HFF-Myc (cell line): Measurements from ENCODE around the gene ZNF467.

ENCODE experiments used
- DNase-seq: peaks from one replicate; pipeline ENCODE4 v3.0.0-alpha.2; 2011; ENCODE audit warnings: low read depth; ENCODE audit errors: extremely low read depth
- H3K4me3 ChIP-seq: replicated peaks from 2 replicates; pipeline ENCODE4 v1.5.1; 2011; ENCODE audit warnings: low read depth, mild to moderate bottlenecking, control low read depth, low read length
- TF ChIP-seq, protein P1 (sequence below): IDR thresholded peaks from 2 replicates; pipeline ENCODE4 v1.5.1; 2012; ENCODE audit warnings: mild to moderate bottlenecking, low read depth, low read length, control low read depth; ENCODE audit errors: missing control alignments

Gene ZNF467

GRCh38 chr7:149793261-149793660 lies 19.9 kb upstream of the ZNF467 start:
- H3K4me3 ChIP-seq: no peak overlapping the region
- DNase-seq: no peak
- TF ChIP-seq, protein P1, sequence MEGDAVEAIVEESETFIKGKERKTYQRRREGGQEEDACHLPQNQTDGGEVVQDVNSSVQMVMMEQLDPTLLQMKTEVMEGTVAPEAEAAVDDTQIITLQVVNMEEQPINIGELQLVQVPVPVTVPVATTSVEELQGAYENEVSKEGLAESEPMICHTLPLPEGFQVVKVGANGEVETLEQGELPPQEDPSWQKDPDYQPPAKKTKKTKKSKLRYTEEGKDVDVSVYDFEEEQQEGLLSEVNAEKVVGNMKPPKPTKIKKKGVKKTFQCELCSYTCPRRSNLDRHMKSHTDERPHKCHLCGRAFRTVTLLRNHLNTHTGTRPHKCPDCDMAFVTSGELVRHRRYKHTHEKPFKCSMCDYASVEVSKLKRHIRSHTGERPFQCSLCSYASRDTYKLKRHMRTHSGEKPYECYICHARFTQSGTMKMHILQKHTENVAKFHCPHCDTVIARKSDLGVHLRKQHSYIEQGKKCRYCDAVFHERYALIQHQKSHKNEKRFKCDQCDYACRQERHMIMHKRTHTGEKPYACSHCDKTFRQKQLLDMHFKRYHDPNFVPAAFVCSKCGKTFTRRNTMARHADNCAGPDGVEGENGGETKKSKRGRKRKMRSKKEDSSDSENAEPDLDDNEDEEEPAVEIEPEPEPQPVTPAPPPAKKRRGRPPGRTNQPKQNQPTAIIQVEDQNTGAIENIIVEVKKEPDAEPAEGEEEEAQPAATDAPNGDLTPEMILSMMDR: no peak

DNA sequence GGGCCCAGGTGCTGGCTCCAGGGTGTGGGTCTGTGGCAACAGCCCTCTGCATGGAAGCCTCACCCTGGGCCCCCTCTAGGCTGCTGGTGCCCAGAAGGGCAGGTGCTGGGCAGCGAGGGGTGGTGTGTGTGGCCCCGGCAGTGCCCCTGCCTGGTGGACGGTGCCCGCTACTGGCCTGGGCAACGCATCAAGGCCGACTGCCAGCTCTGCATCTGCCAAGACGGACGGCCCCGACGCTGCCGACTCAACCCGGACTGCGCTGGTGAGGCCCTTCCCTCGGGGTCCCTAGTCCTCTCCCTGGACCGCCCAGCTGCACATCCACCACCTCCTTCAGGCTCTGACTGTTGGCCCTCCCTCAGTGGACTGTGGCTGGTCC lies 18.8 kb upstream of the ZNF467 start:
- no peak overlapping the region for H3K4me3 ChIP-seq
- no peak for DNase-seq

GRCh38 chr7:149791411-149792219 lies 18.2 kb upstream of the ZNF467 start:
- TF ChIP-seq, protein P1: no peak
- no peak for DNase-seq
- no peak overlapping the region for H3K4me3 ChIP-seq

More for the DNA sequence above, 18.8 kb upstream of the ZNF467 start:
- TF ChIP-seq, protein P1: no peak

DNA sequence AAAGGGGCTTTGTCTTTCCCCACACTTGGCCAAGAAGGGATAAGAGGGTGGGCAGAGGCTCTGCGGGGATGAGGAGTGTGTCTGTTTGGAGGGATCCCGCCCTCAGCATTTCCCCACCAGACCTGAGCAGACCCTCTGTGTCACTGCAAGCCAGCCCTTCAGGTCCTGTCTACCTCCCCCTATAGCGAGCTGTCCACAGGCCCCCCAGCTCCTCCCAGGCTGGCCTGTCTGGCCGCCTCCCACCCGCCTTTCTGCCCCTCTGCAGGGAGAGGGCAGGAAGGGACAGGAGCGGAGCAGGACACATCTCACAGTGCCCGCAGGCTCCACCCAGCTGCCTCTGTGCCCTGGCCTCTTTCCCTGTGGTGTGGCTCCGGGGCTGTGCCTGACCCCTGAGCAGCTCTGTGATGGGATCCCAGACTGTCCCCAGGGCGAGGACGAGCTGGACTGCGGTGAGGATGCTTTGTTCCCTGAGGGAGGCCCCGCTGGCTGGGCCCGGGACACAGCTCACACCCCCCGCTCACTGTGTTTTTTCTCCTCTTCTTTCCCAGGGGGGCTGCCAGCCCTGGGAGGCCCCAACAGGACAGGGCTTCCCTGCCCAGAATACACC lies 17.5 kb upstream of the ZNF467 start:
- TF ChIP-seq, protein P1: no peak
- no peak overlapping the region for H3K4me3 ChIP-seq
- DNase-seq: no peak

DNA sequence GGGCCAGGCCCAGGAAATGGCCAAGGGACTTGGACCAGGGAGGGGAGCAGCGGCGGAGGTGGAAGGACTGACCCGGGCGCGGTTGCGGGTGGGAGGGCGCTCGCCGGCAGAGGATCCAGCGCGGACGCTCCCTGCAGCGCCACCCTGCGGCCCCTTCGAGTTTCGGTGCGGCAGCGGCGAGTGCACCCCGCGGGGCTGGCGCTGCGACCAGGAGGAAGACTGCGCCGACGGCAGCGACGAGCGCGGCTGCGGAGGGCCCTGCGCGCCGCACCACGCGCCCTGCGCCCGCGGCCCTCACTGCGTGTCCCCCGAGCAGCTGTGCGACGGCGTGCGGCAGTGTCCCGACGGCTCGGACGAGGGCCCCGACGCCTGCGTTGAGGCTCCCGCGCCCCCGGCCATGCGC lies 16.8 kb upstream of the ZNF467 start:
- TF ChIP-seq, protein P1: peak; percentile 49
- H3K4me3 ChIP-seq: no peak overlapping the region
- DNase-seq: no peak

- no peak for DNase-seq
- H3K4me3 ChIP-seq: no peak overlapping the region
- TF ChIP-seq, protein P1: no peak
Measured at GRCh38 chr7:149789101-149789500, 15.7 kb upstream of the ZNF467 start.
